GM23248 (cell line): ENCODE data around the gene MFSD6. TPM values are rescaled to one million over a fixed set of nuclear protein-coding genes. Genes with fewer than 3 reads are reported as not detected.

Experiments used
- DNase-seq: peaks from one replicate; pipeline ENCODE4 v3.0.0-alpha.2; 2015
- H2AFZ ChIP-seq: fragments of 200-600 bp; sonication (generic); 2 replicates; pipeline ENCODE4 v1.6.1; 2016; ENCODE audit warnings: antibody characterized with exemption
- H3F3A ChIP-seq: fragments of 200-600 bp; sonication (generic); 2 replicates; pipeline ENCODE4 v1.6.1; 2016; ENCODE audit warnings: mild to moderate bottlenecking, antibody characterized with exemption, mixed run types; ENCODE audit not compliant: insufficient read depth
- H3K27ac ChIP-seq: fragments of 200-600 bp; sonication (generic); 2 replicates; pipeline ENCODE4 v1.5.1; 2016; ENCODE audit warnings: mild to moderate bottlenecking
- H3K27me3 ChIP-seq: fragments of 200-600 bp; sonication (generic); replicated peaks from 2 replicates; pipeline ENCODE4 v1.6.1; 2016; ENCODE audit warnings: mild to moderate bottlenecking; ENCODE audit not compliant: insufficient read depth
- H3K36me3 ChIP-seq: fragments of 200-600 bp; sonication (generic); 2 replicates; pipeline ENCODE4 v1.6.1; 2016; ENCODE audit warnings: low read depth, mild to moderate bottlenecking
- H3K4me1 ChIP-seq: fragments of 200-600 bp; sonication (generic); 2 replicates; pipeline ENCODE4 v1.6.1; 2016; ENCODE audit warnings: mild to moderate bottlenecking; ENCODE audit not compliant: insufficient read depth
- H3K4me2 ChIP-seq: fragments of 200-600 bp; sonication (generic); one replicate; pipeline ENCODE4 v1.6.1; 2016; ENCODE audit warnings: mild to moderate bottlenecking; ENCODE audit not compliant: unreplicated experiment
- H3K4me3 ChIP-seq: fragments of 200-600 bp; sonication (generic); 2 replicates; pipeline ENCODE4 v1.5.1; 2016; ENCODE audit warnings: mild to moderate bottlenecking
- H3K79me2 ChIP-seq: fragments of 200-600 bp; sonication (generic); 2 replicates; pipeline ENCODE4 v1.6.1; 2016; ENCODE audit warnings: mild to moderate bottlenecking; ENCODE audit not compliant: insufficient read depth
- H3K9ac ChIP-seq: fragments of 200-600 bp; sonication (generic); 2 replicates; pipeline ENCODE4 v1.6.1; 2016; ENCODE audit warnings: mild to moderate bottlenecking
- H3K9me2 ChIP-seq: fragments of 200-600 bp; sonication (generic); 2 replicates; pipeline ENCODE4 v1.6.1; 2016; ENCODE audit warnings: mixed run types, mild to moderate bottlenecking, moderate library complexity; ENCODE audit not compliant: insufficient read depth
- H3K9me3 ChIP-seq: fragments of 200-600 bp; sonication (generic); one replicate; pipeline ENCODE4 v1.6.1; 2017; ENCODE audit warnings: low read depth
- H4K20me1 ChIP-seq: fragments of 200-600 bp; sonication (generic); 2 replicates; pipeline ENCODE4 v1.6.0; 2016; ENCODE audit not compliant: insufficient read depth
- EZH2 ChIP-seq: fragments of 200-600 bp; sonication (generic); IDR thresholded peaks from 2 replicates; pipeline ENCODE4 v1.6.1; 2018; ENCODE audit warnings: antibody characterized with exemption, mild to moderate bottlenecking; ENCODE audit not compliant: insufficient read depth, poor library complexity, severe bottlenecking
- EZH2phosphoT487 ChIP-seq: fragments of 200-600 bp; sonication (generic); IDR thresholded peaks from 2 replicates; pipeline ENCODE4 v1.6.1; 2018; ENCODE audit warnings: antibody characterized with exemption, moderate library complexity, mild to moderate bottlenecking, low read depth; ENCODE audit not compliant: insufficient read depth
- WGBS, 2 experiments: methylation state at CpG; one replicate each; pipeline ENCODE4 v1.1.6; 2015 to 2017; ENCODE audit warnings: low lambda C conversion rate in 2 of 2, low coverage in 1 of 2; ENCODE audit errors: missing lambda C conversion rate in 2 of 2; 5-methylcytosine and 5-hydroxymethylcytosine counted together
- in situ Hi-C: fragments of 300-500 bp; cut with MboI; formaldehyde crosslinking; loops from 2 replicates; pipeline ENCODE4 v1.15.0; 2020
- polyA plus RNA-seq: library from polyadenylated mRNA; unstranded; fragments of >200 nt; fragmentation: Nextera tagmentation; extraction: Ambion mirVana; gene quantifications from 2 replicates; pipeline ENCODE4 v1.2.1, GENCODE V29; 2016
- total RNA-seq: library from RNA; depleted of rRNA; stranded (reverse); fragments of >200 nt; shearing (Covaris generic); gene quantifications from 2 replicates; pipeline ENCODE4 v1.2.3, GENCODE V29; 2014; rRNA removed

MFSD6 gene
- total and polyA plus RNA-seq, 2 experiments from 2014 or later, result 3.2 to 6.7 TPM

DNA sequence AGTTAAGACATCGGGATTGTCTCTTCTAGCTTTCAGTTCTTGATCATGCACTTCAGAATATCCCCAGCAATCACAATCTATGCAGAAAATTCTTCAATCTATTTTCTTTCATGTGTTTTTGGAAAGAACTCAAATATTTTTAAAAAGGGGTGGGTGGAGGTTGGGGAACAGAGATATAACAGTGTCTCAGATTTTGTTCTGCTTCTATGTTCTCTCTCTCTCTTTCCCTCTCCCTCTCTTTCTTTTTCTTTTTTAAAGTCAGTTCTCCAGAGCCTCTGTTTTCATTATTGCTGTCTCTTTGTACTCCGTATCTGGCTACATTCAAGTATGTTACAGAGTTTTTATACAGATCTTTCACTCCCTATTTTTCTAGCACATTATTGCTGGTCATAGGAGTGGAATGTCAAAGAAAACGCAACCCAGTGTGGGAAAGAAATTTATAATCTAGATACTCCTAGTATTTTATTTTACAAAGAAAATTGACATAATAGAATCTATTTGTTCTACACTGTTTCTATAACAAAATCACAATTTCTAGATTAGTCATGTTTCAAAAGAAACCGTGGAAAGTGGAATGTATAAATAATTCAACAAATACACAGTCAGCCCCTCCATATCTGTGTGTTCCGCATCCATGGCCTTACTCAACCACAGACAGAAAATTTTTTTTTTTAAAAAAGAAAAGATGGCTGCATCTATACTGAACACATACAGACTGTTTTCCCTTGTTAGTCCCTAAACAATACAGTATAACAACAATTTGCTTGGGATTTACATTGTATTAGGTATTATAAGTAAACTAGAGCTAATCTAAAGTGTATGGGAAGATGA lies 137.6 kb downstream of the MFSD6 start:
- Histone ChIP-seq H3K4me3 (no peak overlapping the region), H3K79me2 (no peaks in the 10 kb centered on the region), H3K9me3 (peaks cover 5% of the 10 kb centered on the region), H2AFZ (peak overlapping the region; percentile 49; the same call in 1 of the 2 replicates), H3K9me2 (no peaks in the 10 kb centered on the region), H3K27me3 (no peaks in the 10 kb centered on the region), H3K36me3 (no peaks in the 10 kb centered on the region), H3K4me2 (peak overlapping the region; percentile 1), H3K27ac (no peak overlapping the region), H4K20me1 (no peaks in the 10 kb centered on the region), H3F3A (no peaks in the 10 kb centered on the region), H3K9ac (no peak overlapping the region), H3K4me1 (no peaks in the 10 kb centered on the region)
- TF ChIP-seq EZH2phosphoT487, result no peak
- TF ChIP-seq EZH2, result no peak
- 84 to 89% methylated on average over 5 of the region's 5 CpGs for WGBS, 2 experiments
- in situ Hi-C loops, result no loop called here
- no peak for DNase-seq

GRCh38 chr2:190546734-190547133 lies 138.6 kb downstream of the MFSD6 start:
- no peaks in the 10 kb centered on the region for H3K79me2 ChIP-seq
- no peaks in the 10 kb centered on the region for H3K9me2 ChIP-seq
- H3F3A ChIP-seq, result no peaks in the 10 kb centered on the region
- no peaks in the 10 kb centered on the region for H3K9me3 ChIP-seq
- H3K36me3 ChIP-seq, result no peaks in the 10 kb centered on the region
- WGBS, 2 experiments, result 95 to 96% methylated on average over 3 of the region's 3 CpGs
- no peak overlapping the region for H2AFZ ChIP-seq
- DNase-seq, result no peak
- no peak overlapping the region for H3K4me3 ChIP-seq
- H3K9ac ChIP-seq, result no peak overlapping the region
- TF ChIP-seq EZH2phosphoT487, result no peak
- TF ChIP-seq EZH2, result no peak
- no peaks in the 10 kb centered on the region for H3K27me3 ChIP-seq
- H3K4me2 ChIP-seq, result no peak overlapping the region
- H4K20me1 ChIP-seq, result no peaks in the 10 kb centered on the region
- H3K27ac ChIP-seq, result no peak overlapping the region
- no peaks in the 10 kb centered on the region for H3K4me1 ChIP-seq
- in situ Hi-C loops, result no loop called here

DNA sequence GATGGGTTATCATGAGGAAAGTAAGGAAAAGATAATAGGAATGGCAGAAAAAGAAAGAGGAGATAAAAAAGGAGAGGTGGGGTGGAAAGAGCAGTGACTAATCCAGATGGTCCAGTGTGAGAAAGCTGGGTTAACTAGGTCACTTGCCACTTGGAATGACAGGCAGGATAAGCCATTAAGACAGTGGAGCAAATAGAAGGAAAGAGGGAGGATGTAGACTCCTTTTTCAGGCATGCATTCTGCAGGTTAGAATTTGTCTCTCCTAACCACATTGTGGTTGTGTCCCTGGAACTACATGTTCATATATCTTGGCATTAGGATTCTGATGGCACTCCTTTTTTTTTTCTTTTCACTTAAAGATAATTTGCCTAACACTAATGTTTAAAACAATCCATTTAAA lies 139.7 kb downstream of the MFSD6 start:
- H3F3A ChIP-seq, result no peaks in the 10 kb centered on the region
- in situ Hi-C loops, result no loop called here
- DNase-seq, result no peak

GRCh38 chr2:190550137-190550536 lies 142.0 kb downstream of the MFSD6 start:
- TF ChIP-seq EZH2phosphoT487, result no peak
- no peak for TF ChIP-seq EZH2
- Histone ChIP-seq H4K20me1 (no peaks in the 10 kb centered on the region), H3K9ac (no peak overlapping the region), H3K27ac (no peak overlapping the region), H3K36me3 (no peaks in the 10 kb centered on the region), H3K27me3 (no peaks in the 10 kb centered on the region), H3K9me3 (no peaks in the 10 kb centered on the region), H3K79me2 (no peaks in the 10 kb centered on the region), H2AFZ (no peak overlapping the region), H3K4me3 (no peak overlapping the region), H3K9me2 (no peaks in the 10 kb centered on the region), H3K4me2 (no peak overlapping the region), H3F3A (no peaks in the 10 kb centered on the region), H3K4me1 (no peaks in the 10 kb centered on the region)
- 92 to 97% methylated on average over 3 of the region's 3 CpGs for WGBS, 2 experiments
- DNase-seq, result no peak
- in situ Hi-C loops, result no loop called here

More for the DNA sequence above, 139.7 kb downstream of the MFSD6 start:
- no peak overlapping the region for H3K9ac ChIP-seq
- no peak overlapping the region for H2AFZ ChIP-seq
- H3K4me3 ChIP-seq, result no peak overlapping the region
- H3K4me1 ChIP-seq, result no peaks in the 10 kb centered on the region
- H3K27me3 ChIP-seq, result no peaks in the 10 kb centered on the region
- H4K20me1 ChIP-seq, result no peaks in the 10 kb centered on the region
- no peaks in the 10 kb centered on the region for H3K9me2 ChIP-seq
- H3K9me3 ChIP-seq, result no peaks in the 10 kb centered on the region
- H3K36me3 ChIP-seq, result no peaks in the 10 kb centered on the region
- H3K27ac ChIP-seq, result no peak overlapping the region
- no peak overlapping the region for H3K4me2 ChIP-seq
- no peaks in the 10 kb centered on the region for H3K79me2 ChIP-seq
- TF ChIP-seq EZH2 (no peak), EZH2phosphoT487 (no peak)

Other genes with a start within 250 kb of the MFSD6 start
- 10.4 and 12.0 TPM in 2 replicates for gene HIBCH, start 88.5 kb upstream of the MFSD6 start, total RNA-seq
- gene HIBCH, start 88.5 kb upstream of the MFSD6 start, polyA plus RNA-seq, result 28.9 and 29.0 TPM in 2 replicates
- gene INPP1, start 64.8 kb upstream of the MFSD6 start, total RNA-seq, result 4.2 and 7.1 TPM in 2 replicates
- gene INPP1, start 64.8 kb upstream of the MFSD6 start, polyA plus RNA-seq, result 28.7 and 29.6 TPM in 2 replicates
- 1.0 and 2.7 TPM in 2 replicates for gene NEMP2, start 126.4 kb downstream of the MFSD6 start, total RNA-seq
- gene NEMP2, start 126.4 kb downstream of the MFSD6 start, polyA plus RNA-seq, result 3.8 and 4.8 TPM in 2 replicates
- 44.1 and 48.3 TPM in 2 replicates for gene NAB1, start 240.7 kb downstream of the MFSD6 start, total RNA-seq
- 13.0 TPM in 2 replicates for gene NAB1, start 240.7 kb downstream of the MFSD6 start, polyA plus RNA-seq